Gastroesophageal sphincter (tissue), 4 donors: ENCODE results near the gene SUB1. TPM values are rescaled to one million over a fixed set of nuclear protein-coding genes. Genes with fewer than 3 reads are reported as not detected.

Source experiments
- ATAC-seq: fragments of 150-250 bp; one replicate; pipeline ENCODE4 v1.9.1; 2016; ENCODE audit warnings: mild to moderate bottlenecking, moderate library complexity
- H3K27ac ChIP-seq, 4 donors: fragments of 200-600 bp; sonication (generic) in 3 of 4; 1 replicate in 3 of 4; 2 replicates in 1 of 4; pipeline ENCODE4 v1.5.1; 2016 to 2019
- H3K27me3 ChIP-seq: fragments of 200-600 bp; sonication (generic); one replicate; pipeline ENCODE4 v1.5.1; 2019
- H3K36me3 ChIP-seq, 2 donors: fragments of 200-600 bp; sonication (generic); one replicate each; pipeline ENCODE4 v1.5.1; 2019; ENCODE audit warnings: control low read depth in 1 of 2
- H3K4me1 ChIP-seq, 3 donors: fragments of 200-600 bp; sonication (generic); 1 replicate in 2 of 3; 2 replicates in 1 of 3; pipeline ENCODE4 v1.5.1; 2016 to 2019; ENCODE audit warnings: control low read depth in 2 of 3
- H3K4me3 ChIP-seq, 2 donors: fragments of 200-600 bp; sonication (generic); one replicate each; pipeline ENCODE4 v1.5.1; 2019; ENCODE audit warnings: mild to moderate bottlenecking in 1 of 2, moderate library complexity in 1 of 2
- H3K9me3 ChIP-seq, 3 donors: fragments of 200-600 bp; sonication (generic); one replicate each; pipeline ENCODE4 v1.5.1; 2017 to 2019; ENCODE audit warnings: control low read depth in 2 of 3
- EP300 ChIP-seq: sonication (generic); formaldehyde crosslinking; IDR thresholded peaks from one replicate; pipeline ENCODE4 v1.6.1; 2017; ENCODE audit warnings: antibody characterized with exemption, mild to moderate bottlenecking
- POLR2A ChIP-seq, 2 donors: fragments of 450-650 bp; IDR thresholded peaks; one replicate each; pipeline ENCODE4 v1.6.1; 2017; ENCODE audit warnings: antibody characterized with exemption in 2 of 2, mild to moderate bottlenecking in 2 of 2, moderate library complexity in 1 of 2
- POLR2AphosphoS5 ChIP-seq: sonication (generic); formaldehyde crosslinking; IDR thresholded peaks from one replicate; pipeline ENCODE4 v1.6.1; 2017; ENCODE audit warnings: antibody characterized with exemption
- WGBS, 2 donors: methylation state at CpG; one replicate each; pipeline ENCODE4 v1.1.5; 2018; ENCODE audit warnings: low coverage in 1 of 2; 5-methylcytosine and 5-hydroxymethylcytosine counted together
- total RNA-seq, 4 donors: library from RNA; depleted of rRNA; stranded (reverse); fragments of >200 nt; gene quantifications; one replicate each; pipeline ENCODE4 v1.1.0, GENCODE V29; 2016
- TF ChIP-seq, protein P1 (sequence below), 4 experiments: fragments of 200-600 bp in 2 of 4; fragments of 450-650 bp in 2 of 4; sonication (generic) in 1 of 4; IDR thresholded peaks; one replicate each; pipeline ENCODE4 v1.5.1; 2017 to 2019; ENCODE audit warnings: antibody characterized with exemption in 4 of 4, mild to moderate bottlenecking in 2 of 4, moderate library complexity in 2 of 4

SUB1 gene
- total RNA-seq, 4 donors from 2014 or later, result 122 to 221 (median 149) TPM

DNA sequence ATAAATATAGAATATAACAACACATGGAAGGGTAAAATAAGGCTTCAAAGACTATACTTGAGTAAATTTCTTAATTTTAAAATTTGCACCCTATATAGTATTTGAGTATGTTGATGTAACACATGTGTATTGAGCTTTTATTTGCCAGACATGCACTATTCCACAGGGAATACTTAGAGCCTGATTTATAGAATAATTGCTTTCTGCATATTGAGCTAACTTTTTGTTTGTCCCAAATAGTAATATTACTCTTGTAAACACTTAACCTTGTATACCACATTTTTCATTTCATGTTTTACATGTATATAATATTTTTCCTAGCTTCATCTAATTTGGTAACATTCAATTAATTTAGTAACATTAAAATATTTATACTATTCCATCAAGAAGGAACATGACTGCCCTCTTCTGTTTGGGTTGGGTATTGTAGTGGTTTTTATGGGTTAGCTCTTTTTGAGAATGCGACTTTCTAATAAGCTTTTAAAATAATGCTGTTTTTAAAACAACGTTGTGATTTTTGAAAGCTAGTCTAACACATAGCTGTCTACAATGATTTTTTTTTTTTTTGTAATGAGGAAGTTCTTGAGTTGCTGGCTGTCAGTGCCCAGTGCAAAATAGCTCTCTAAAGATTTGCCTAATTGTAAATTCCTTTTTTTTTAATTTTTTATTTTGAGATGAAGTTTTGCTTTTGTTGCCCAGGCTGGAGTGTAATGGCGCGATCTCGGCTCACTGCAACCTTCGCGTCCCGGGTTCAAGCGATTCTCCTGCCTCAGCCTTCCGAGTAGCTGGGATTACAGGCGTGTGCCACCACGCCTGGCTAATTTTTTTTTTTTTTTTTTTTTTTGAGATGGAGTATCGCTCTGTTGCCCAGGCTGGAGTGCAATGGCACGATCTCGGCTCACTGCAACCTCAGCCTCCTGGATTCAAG, 4.8 kb downstream of the SUB1 start:
- Histone ChIP-seq H3K9me3 (no peaks in the 10 kb centered on the region), H3K4me3 (no peak overlapping the region), H3K36me3 (peaks cover 0 to 61% of the 10 kb centered on the region in 2 donors), H3K4me1 (peaks cover 7 to 47% (median 8%) of the 10 kb centered on the region in 3 donors), H3K27me3 (no peaks in the 10 kb centered on the region), H3K27ac (no peak overlapping the region)
- 14 to 72% methylated on average over 2 to 8 of the region's 15 CpGs for WGBS, 2 donors
- TF ChIP-seq EP300, result no peak
- TF ChIP-seq, protein P1, sequence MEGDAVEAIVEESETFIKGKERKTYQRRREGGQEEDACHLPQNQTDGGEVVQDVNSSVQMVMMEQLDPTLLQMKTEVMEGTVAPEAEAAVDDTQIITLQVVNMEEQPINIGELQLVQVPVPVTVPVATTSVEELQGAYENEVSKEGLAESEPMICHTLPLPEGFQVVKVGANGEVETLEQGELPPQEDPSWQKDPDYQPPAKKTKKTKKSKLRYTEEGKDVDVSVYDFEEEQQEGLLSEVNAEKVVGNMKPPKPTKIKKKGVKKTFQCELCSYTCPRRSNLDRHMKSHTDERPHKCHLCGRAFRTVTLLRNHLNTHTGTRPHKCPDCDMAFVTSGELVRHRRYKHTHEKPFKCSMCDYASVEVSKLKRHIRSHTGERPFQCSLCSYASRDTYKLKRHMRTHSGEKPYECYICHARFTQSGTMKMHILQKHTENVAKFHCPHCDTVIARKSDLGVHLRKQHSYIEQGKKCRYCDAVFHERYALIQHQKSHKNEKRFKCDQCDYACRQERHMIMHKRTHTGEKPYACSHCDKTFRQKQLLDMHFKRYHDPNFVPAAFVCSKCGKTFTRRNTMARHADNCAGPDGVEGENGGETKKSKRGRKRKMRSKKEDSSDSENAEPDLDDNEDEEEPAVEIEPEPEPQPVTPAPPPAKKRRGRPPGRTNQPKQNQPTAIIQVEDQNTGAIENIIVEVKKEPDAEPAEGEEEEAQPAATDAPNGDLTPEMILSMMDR (IDR thresholded peaks at IDR 0.05), result peak; percentile 55 to 76 (median 68)
- no peak for ATAC-seq

DNA sequence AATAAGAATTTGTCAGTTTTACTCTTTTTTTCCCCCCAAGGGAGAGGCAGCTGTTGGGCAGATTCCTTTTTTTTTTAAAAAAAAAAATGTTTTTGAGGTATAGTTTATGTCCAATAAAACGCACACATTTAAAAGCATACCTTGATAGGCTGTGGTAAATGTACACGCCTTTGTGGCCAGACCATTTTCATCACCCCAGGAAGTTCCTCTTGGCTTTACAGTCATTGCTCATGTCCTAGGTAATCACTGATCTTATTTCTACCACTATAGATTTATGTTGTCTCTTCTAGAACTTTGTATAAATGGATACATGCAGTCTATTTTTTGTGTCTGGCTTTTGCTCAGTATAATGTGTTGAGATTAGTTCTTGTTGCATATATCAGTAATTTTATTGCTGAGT, 9.8 kb downstream of the SUB1 start:
- no peak for ATAC-seq
- no peak overlapping the region for H3K4me3 ChIP-seq
- H3K36me3 ChIP-seq, result peaks cover 0 to 73% of the 10 kb centered on the region in 2 donors
- 67 to 73% methylated on average over 1 to 2 of the region's 2 CpGs for WGBS, 2 donors
- peaks cover 6 to 49% (median 9%) of the 10 kb centered on the region in 3 donors for H3K4me1 ChIP-seq
- H3K9me3 ChIP-seq, result no peaks in the 10 kb centered on the region
- TF ChIP-seq POLR2AphosphoS5 (no peak), POLR2A (IDR thresholded peaks at IDR 0.05) (no peak), EP300 (no peak)
- TF ChIP-seq, protein P1 (IDR thresholded peaks at IDR 0.05), result no peak
- no peaks in the 10 kb centered on the region for H3K27me3 ChIP-seq
- H3K27ac ChIP-seq, result no peak overlapping the region

DNA sequence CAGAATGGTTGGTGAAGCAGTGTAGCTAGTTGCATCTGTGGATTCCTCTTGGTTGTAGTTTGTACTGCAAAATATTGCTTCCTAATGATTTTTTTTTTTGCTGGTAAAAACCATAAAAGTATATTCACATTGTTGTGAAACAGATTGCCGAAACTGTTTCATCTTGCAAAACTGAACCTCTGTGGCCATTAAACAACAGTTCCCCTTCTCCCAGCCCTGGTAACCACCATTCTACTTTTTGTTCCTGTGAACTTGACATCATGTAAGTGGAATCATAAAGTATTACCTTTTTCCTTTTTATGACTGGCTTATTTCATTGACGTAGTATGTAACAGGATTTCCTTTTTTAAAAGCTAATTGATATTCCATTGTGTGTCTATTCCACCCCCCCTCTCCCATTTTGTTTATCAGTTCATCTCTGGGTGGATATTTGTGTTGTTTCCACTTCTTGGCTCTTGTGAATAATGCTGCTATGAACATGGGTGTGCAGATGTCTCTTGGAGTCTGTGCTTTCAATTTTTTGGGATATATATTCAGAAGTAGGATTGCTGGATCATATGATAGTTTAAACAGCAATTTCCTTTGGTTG, 11.8 kb downstream of the SUB1 start:
- Histone ChIP-seq H3K4me1 (peaks cover 6 to 55% (median 9%) of the 10 kb centered on the region in 3 donors), H3K36me3 (peaks cover 0 to 63% of the 10 kb centered on the region in 2 donors), H3K27me3 (no peaks in the 10 kb centered on the region), H3K27ac (no peak overlapping the region), H3K9me3 (no peaks in the 10 kb centered on the region), H3K4me3 (no peak overlapping the region)
- WGBS, 2 donors, result 41 to 54% methylated on average over 2 of the region's 2 CpGs
- TF ChIP-seq, protein P1 (IDR thresholded peaks at IDR 0.05), result no peak
- TF ChIP-seq EP300 (no peak), POLR2AphosphoS5 (no peak), POLR2A (IDR thresholded peaks at IDR 0.05) (no peak)
- ATAC-seq, result no peak

DNA sequence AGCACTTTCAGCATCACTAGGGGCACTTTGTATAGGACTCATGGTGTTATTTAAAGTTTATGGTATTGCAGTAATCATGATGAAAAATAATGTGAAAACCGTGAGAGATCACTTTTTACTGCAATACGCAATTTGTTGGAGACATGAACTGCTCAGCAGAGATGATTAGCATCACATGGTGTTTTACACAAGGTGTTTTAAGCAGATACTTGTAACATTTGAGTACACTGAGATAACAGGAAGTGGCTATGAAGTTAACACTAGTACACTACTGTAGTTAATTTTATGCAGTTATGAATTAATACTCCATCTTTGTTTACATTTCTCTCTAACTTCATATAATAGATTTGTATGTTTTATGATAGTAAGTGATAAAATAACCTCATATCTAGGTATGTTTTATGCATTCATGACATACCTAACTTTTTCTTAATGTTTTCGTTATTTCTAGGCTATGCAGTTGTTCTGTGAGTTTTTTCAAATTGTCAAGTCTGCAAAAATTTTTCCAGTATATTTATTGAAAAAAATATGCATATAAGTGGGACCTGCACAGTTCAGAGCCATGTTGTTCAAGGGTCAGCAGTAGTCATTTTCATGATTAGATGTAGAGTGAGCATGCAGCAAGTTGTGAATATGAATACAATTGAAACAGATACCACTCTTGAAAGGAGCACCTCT, 13.0 kb downstream of the SUB1 start:
- Histone ChIP-seq H3K27me3 (no peaks in the 10 kb centered on the region), H3K36me3 (peaks cover 0 to 51% of the 10 kb centered on the region in 2 donors), H3K9me3 (no peaks in the 10 kb centered on the region), H3K27ac (peak overlapping the region in 1 of 4 donors; percentile 53), H3K4me3 (no peak overlapping the region), H3K4me1 (peaks cover 6 to 59% (median 9%) of the 10 kb centered on the region in 3 donors)
- TF ChIP-seq POLR2AphosphoS5 (no peak), EP300 (no peak), POLR2A (IDR thresholded peaks at IDR 0.05) (no peak)
- TF ChIP-seq, protein P1 (IDR thresholded peaks at IDR 0.05), result no peak
- ATAC-seq, result no peak
- 79 to 85% methylated on average over 3 of the region's 3 CpGs for WGBS, 2 donors
